ENCODE results near the gene RAPGEF1.
"Not testable (repeated sequence)": the region's sequence is repeated elsewhere in the genome, so short reads cannot be mapped to it uniquely, and the experiment has no call there.

The RAPGEF1 gene

DNA sequence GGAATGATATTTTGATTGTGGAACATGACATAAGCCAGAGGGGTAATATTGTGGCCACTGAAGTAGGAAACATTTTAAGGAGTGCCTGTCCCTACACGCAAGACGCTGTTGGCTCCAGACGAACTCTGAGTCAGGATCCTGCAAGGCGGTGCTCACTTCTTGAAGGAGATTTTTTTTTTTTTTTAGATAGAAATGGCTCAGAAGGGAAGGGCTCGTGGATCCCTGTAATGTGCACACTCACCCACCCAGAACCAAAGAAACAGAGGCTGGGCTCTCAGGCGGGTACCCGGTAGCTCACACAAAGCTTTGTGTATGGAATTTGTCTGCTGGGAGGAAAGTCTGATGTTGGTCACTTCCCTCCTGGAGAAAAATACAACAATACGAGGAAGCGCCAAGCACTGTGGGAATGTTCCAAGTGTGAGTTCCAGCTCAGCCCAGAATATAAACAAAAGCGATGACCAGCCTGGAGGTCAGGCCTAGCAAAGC, 25.7 kb downstream of the RAPGEF1 start:
- Histone ChIP-seq H3K27ac (peak overlapping the region in 18 of 21 experiments; percentile 2 to 88 (median 60)), H3K4me3 (no peak overlapping the region)

DNA sequence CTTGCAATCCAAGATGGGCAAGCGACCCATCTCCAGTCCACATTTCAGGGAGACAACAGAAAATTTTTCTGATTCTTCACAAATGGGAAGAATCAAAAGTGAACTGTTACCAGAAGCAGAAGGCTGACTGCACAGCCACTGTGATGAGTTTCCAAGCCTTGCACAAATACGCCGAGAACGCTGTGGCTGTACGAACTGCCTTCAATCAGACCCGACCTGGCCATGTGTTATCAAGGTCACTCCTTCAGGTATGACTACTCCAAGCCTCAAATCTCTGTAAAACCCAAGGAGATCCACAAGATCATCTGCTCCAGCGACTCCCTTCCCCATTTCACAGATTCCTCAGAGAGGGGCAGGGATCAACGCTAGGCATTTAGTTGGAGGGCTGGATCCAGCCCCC, 26.9 kb downstream of the RAPGEF1 start:
- no peak overlapping the region for H3K4me3 ChIP-seq
- H3K27ac ChIP-seq, result peak overlapping the region in 11 of 21 experiments; percentile 6 to 88 (median 40)

DNA sequence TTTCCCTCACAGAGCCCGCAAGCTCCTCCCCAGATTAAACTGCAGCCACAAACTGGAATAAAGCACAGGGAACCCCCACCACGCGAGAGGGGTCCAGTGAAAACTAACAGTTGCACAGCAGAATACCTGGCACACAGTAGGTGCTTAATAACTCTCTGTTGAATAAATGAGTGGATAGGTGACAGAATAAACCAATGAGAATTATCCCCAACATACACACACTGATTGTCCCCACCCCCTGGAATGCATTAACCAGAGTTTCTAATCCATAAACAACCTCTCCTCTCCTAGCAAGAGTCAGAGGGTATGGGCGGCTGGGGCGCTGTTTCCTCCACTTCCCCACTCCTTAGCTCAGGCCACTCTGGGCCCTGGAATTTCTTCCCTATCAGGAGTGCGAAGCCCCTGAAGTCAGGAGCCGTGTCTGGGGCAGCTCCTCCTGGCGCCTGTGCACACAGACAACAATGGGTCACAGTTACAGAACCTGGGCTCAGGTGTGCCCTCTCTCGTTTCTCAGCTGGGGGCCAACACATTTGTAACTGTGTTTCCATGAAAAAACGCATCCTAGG, 27.6 kb downstream of the RAPGEF1 start:
- H3K27ac ChIP-seq, result peak overlapping the region in 3 of 21 experiments; percentile 27 to 88 (median 60)

DNA sequence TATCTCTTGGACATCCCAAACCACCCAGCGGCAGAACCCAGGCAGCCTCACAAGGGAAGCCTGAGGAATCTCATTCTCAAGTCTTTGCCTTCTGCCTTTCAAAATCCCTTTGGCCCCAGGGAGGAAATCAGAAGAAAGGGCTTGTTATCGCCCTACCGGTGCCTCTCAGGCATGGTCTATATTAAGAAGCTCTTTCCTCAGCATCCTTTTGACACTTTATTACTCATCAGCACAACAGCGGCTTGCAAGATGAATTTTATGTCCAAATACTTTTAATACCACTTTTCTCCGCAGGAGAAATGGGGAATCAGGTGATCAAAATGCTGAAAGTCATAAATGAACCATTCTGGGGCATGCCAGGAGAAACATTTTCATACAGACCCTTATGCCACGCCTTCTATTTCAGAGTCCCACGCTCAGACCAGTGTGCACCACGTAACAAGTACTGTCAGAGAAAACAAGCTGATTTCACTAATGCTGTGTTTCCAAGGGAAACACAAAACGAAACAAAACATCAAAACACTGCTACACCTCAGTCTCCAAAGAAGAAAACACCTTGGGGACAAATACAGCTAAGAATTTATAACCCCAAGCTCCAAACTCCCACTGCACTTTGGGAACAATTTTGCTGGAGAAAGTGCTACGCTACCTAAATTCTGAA, 30.0 kb downstream of the RAPGEF1 start:
- peak overlapping the region in 16 of 21 experiments; percentile 14 to 80 (median 57) for H3K27ac ChIP-seq
- no peak overlapping the region for H3K4me3 ChIP-seq

More for the DNA sequence above, 27.6 kb downstream of the RAPGEF1 start:
- no peak overlapping the region for H3K4me3 ChIP-seq

DNA sequence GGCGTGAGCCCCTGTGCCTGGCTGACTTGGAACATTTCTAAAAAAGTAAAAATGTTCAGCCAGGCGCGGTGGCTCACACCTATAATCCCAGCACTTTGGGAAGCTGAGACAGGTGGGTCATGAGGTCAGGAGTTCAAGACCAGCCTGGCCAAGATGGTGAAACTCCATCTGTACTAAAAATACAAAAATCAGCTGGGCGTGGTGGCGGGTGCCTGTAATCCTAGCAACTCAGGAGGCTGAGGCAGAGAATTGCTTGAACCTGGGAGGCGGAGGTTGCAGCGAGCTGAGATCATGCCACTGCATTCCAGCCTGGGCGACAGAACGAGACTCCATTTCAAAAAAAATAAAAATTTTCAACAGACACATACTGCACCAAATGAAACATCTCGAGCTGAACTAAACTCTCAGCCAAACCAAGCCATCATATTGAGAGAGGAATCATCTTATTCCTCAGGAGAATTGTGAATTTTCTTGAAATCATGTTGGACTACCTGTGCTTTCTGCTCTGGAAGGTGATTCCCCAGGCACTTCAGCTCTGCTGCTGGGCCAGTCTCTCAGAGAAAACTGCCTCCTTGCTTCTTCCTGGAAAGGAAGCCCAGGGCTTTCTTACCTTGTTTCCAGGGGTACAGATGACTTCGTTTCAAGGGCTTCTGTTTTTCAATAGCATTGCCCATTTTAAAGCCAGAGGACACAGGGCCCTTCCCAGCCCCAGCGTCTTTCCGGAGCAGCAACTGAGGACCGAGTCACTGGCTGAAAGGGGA, 30.7 kb downstream of the RAPGEF1 start:
- peak overlapping the region in 15 of 21 experiments; percentile 28 to 80 (median 63) for H3K27ac ChIP-seq
- H3K4me3 ChIP-seq, result not testable (repeated sequence)

- Histone ChIP-seq H3K27ac (peak overlapping the region in 17 of 21 experiments; percentile 18 to 80 (median 48)), H3K4me3 (peak overlapping the region in 1 of 7 experiments; percentile 1)
Measured at GRCh38 chr9:131708226-131709002, 31.5 kb downstream of the RAPGEF1 start.

DNA sequence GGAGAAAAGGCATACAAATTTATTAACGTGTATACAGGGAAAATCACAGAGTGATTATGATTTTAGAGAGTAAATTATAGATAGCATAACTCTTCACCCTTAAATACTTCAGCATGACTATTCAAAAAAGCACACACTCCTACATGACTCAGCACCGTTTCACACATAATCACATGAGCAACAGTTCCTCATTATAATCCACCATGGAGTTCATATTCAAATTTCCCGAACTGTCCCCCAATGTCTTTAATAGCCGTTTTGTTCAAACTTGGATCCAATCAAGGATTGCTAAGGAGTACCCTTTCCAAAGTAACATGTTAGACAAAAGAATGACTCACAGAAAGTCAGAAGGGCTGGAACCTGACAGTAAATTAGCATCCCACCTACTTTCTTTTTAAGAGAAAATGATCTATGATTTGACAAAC, 32.1 kb downstream of the RAPGEF1 start:
- H3K27ac ChIP-seq, result peak overlapping the region in 16 of 21 experiments; percentile 11 to 82 (median 49)

DNA sequence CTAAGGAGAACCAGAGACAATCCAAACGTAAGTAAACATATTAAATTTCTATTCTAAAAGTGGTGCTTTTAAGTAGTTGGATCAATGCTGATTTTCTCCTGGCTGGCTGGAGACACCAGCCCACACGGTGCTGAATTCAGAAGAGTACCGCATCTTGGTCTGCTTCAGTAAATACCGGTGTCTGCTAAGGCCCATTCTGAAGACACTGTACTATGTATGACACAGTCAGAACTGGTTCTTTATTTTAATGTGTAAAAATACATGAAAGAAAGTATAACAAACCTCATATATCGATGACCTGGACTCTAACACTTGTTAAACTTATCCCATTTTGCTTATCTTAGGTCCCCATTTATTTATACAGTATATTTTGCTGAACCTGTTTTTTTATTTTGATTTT, 32.8 kb downstream of the RAPGEF1 start:
- no peak overlapping the region for H3K4me3 ChIP-seq

More for the DNA sequence above, 32.1 kb downstream of the RAPGEF1 start:
- H3K4me3 ChIP-seq, result peak overlapping the region in 1 of 7 experiments; percentile 1

GRCh38 chr9:131706608-131706970, 33.3 kb downstream of the RAPGEF1 start:
- peak overlapping the region in 6 of 21 experiments; percentile 18 to 82 (median 57) for H3K27ac ChIP-seq
- no peak overlapping the region for H3K4me3 ChIP-seq

More for the DNA sequence above, 32.8 kb downstream of the RAPGEF1 start:
- H3K27ac ChIP-seq, result peak overlapping the region in 11 of 21 experiments; percentile 11 to 82 (median 67)

DNA sequence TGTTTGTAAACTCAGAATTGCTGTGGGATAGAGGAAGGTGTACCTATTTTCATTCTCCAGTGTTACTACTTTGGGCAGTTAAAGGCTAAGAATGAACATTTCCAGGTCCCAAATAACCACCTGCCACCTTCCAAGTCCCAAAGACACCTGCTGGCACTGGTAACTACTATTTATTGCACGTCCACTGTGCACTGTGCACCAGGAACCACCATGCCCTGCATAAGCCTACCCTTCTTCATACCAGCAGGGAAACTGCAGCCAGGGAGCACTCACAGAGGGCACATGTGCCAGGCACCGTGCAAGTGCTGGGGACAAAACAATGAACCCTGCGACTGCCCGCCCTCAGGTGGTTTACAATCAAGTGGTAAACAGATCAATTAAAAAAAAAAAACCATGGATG, 34.9 kb downstream of the RAPGEF1 start:
- Histone ChIP-seq H3K4me3 (no peak overlapping the region), H3K27ac (peak overlapping the region in 6 of 21 experiments; percentile 11 to 42 (median 29))

- Histone ChIP-seq H3K4me3 (no peak overlapping the region), H3K27ac (peak overlapping the region in 6 of 21 experiments; percentile 11 to 42 (median 20))
Measured at GRCh38 chr9:131704141-131704983, 35.5 kb downstream of the RAPGEF1 start.

GRCh38 chr9:131703697-131704096, 36.2 kb downstream of the RAPGEF1 start:
- no peak overlapping the region for H3K4me3 ChIP-seq
- no peak overlapping the region for H3K27ac ChIP-seq

DNA sequence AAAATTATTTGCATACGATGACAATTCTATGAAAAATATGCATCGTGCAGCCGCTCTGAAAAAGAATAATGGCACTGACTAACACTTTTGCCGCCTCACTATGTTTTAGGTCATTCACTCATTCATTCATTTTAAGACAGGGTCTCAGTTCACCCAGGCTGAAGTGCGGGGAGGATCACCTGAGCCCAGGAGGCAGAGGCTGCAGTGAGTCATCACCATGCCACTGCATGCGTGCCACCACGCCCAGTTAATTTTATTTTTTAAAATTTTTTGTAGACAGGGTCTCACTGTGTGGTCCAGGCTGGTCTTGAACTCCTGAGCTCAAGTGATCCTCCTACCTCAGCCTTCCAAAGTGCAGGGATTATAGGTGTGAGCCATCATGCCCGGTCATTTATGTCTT, 37.0 kb downstream of the RAPGEF1 start:
- Histone ChIP-seq H3K27ac (no peak overlapping the region), H3K4me3 (no peak overlapping the region)

DNA sequence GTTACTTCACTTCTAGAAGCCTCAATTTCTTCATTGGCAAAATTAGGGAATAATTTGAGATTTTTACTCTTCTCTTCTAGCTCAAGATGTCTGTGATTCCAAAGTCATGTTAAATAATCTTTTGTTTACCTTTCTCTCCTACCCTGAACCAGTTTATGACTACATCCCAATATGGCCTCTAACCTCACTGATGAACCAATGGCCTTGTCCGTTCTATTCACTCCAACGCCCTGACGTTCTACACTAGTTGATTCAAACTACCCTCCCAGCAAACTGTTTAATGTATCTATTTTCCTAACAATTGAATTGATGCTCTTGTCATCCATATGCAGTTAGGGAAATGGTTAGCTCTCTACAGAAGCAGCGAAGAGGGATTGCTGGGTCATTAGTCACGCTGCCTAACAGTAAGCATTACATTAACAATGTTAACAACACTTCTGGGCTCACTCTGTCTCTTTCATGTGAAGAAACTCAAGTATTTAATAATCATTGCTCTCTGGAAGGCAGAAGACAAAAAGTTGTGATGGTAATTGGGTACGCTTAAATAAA, 38.0 kb downstream of the RAPGEF1 start:
- H3K27ac ChIP-seq, result no peak overlapping the region
- no peak overlapping the region for H3K4me3 ChIP-seq

GRCh38 chr9:131701436-131701781, 38.5 kb downstream of the RAPGEF1 start:
- H3K27ac ChIP-seq, result no peak overlapping the region
- no peak overlapping the region for H3K4me3 ChIP-seq

- H3K27ac ChIP-seq, result no peak overlapping the region
- no peak overlapping the region for H3K4me3 ChIP-seq
Measured at GRCh38 chr9:131700765-131701435, 39.0 kb downstream of the RAPGEF1 start.

DNA sequence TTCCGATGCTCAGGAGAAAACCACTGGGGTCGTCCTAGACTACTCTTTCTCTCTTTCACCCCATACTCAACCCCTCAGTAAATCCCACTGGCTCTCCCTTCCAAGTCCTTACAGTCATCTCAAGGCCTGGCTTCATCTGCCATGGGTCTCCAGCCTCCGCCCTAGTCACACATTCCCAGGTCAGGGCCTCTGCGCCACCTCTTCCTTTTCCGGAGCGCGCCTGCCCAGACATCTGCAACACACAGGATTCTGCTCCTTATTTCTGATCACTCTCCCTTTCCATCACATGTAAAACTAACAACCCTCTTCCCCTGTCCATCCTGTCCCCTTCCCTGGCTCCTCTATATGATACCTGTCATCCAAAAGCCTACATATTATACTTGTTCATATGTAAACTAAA, 39.8 kb downstream of the RAPGEF1 start:
- Histone ChIP-seq H3K27ac (no peak overlapping the region), H3K4me3 (no peak overlapping the region)

- H3K27ac ChIP-seq, result peak overlapping the region in 11 of 21 experiments; percentile 9 to 67 (median 41)
Measured at GRCh38 chr9:131698618-131698985, 41.3 kb downstream of the RAPGEF1 start.

More at GRCh38 chr9:131698618-131698985, 41.3 kb downstream of the RAPGEF1 start:
- no peak overlapping the region for H3K4me3 ChIP-seq
